Measurements from ENCODE around the gene PDIA5. TPM values are rescaled to one million over a fixed set of nuclear protein-coding genes. Genes with fewer than 3 reads are reported as not detected.
A peak's percentile ranks its signal among the peaks of the same experiment; 100 is the strongest.

Gene PDIA5
- total and polyA plus RNA-seq, 4 donors, result 36.8 to 94.6 (median 63.3) TPM

GRCh38 chr3:123119388-123119787 lies 52.6 kb downstream of the PDIA5 start:
- peaks cover 5 to 82% (median 63%) of the 10 kb centered on the region in 4 donors for H3K36me3 ChIP-seq (ENCODE audit: control insufficient read depth in 4 of 4, insufficient read depth in 3 of 4, low read depth in 1 of 4, low read length in 3 of 4)
- no peaks in the 10 kb centered on the region for H3K27me3 ChIP-seq (ENCODE audit: control insufficient read depth in 4 of 4, insufficient read depth in 4 of 4, low read length in 3 of 4)
- no peak for DNase-seq (ENCODE audit: low spot score)
- no peak overlapping the region for H3K9ac ChIP-seq (ENCODE audit: low read depth in 1 of 2, low read length in 2 of 2)
- H3K9me3 ChIP-seq (ENCODE audit: control insufficient read depth in 4 of 4, low read length in 3 of 4), result no peaks in the 10 kb centered on the region
- WGBS, result 97% methylated on average over 4 of the region's 4 CpGs
- no peak overlapping the region for H3K27ac ChIP-seq (ENCODE audit: low read depth in 1 of 2, low read length in 2 of 2)
- TF ChIP-seq HNF4A (conservative IDR thresholded peaks at IDR 0.05), result no peak
- TF ChIP-seq TAF1 (conservative IDR thresholded peaks at IDR 0.05), result no peak
- no peak for TF ChIP-seq REST (IDR thresholded peaks at IDR 0.05)
- TF ChIP-seq MAX (IDR thresholded peaks at IDR 0.05), result no peak
- TF ChIP-seq RAD21 (IDR thresholded peaks at IDR 0.05), result no peak
- no peak for TF ChIP-seq SP1 (IDR thresholded peaks at IDR 0.05)
- no peak for TF ChIP-seq HNF4G (IDR thresholded peaks at IDR 0.05)
- TF ChIP-seq JUND (IDR thresholded peaks at IDR 0.05), result no peak
- no peak for TF ChIP-seq YY1 (IDR thresholded peaks at IDR 0.05)
- TF ChIP-seq NR2F2 (IDR thresholded peaks at IDR 0.05), result no peak
- no peak for TF ChIP-seq FOXA2 (IDR thresholded peaks at IDR 0.05)
- no peak overlapping the region for H3K4me3 ChIP-seq (ENCODE audit: low read depth in 1 of 3, low read length in 3 of 3)
- H3K4me1 ChIP-seq (ENCODE audit: control insufficient read depth in 4 of 4, insufficient read depth in 4 of 4, low read length in 3 of 4), result peaks cover 0 to 10% (median 4%) of the 10 kb centered on the region in 4 donors

- no peak overlapping the region for H3K4me3 ChIP-seq (ENCODE audit: low read depth in 1 of 3, low read length in 3 of 3)
- 84% methylated on average over 5 of the region's 5 CpGs for WGBS
- peaks cover 4 to 79% (median 64%) of the 10 kb centered on the region in 4 donors for H3K36me3 ChIP-seq (ENCODE audit: control insufficient read depth in 4 of 4, insufficient read depth in 3 of 4, low read depth in 1 of 4, low read length in 3 of 4)
- H3K4me1 ChIP-seq (ENCODE audit: control insufficient read depth in 4 of 4, insufficient read depth in 4 of 4, low read length in 3 of 4), result peaks cover 0 to 10% (median 4%) of the 10 kb centered on the region in 4 donors
- no peak for TF ChIP-seq CTCF (IDR thresholded peaks at IDR 0.05; ENCODE audit: low read depth, low read length, missing input control)
- peak in 1 of 2 donors; percentile 7 for TF ChIP-seq HNF4A (conservative IDR thresholded peaks at IDR 0.05)
- no peak for TF ChIP-seq FOXA2 (IDR thresholded peaks at IDR 0.05)
- TF ChIP-seq ZBTB33 (IDR thresholded peaks at IDR 0.05), result no peak
- no peaks in the 10 kb centered on the region for H3K9me3 ChIP-seq (ENCODE audit: control insufficient read depth in 4 of 4, low read length in 3 of 4)
- no peak overlapping the region for H3K9ac ChIP-seq (ENCODE audit: low read depth in 1 of 2, low read length in 2 of 2)
- DNase-seq (ENCODE audit: low spot score), result no peak
- no peaks in the 10 kb centered on the region for H3K27me3 ChIP-seq (ENCODE audit: control insufficient read depth in 4 of 4, insufficient read depth in 4 of 4, low read length in 3 of 4)
- peak overlapping the region in 1 of 2 donors; percentile 1 for H3K27ac ChIP-seq (ENCODE audit: low read depth in 1 of 2, low read length in 2 of 2)
These were observed 53.0 kb downstream of the PDIA5 start for GRCh38 chr3:123119802-123120201.
